GM21723 (cell line): ENCODE data around the gene MYO1C.
A peak's percentile ranks its signal among the peaks of the same experiment; 100 is the strongest.

Experiments used
- ATAC-seq: cut with Tn5 transposase; IDR thresholded peaks from one replicate; pipeline ENCODE4 v1.9.1; 2021; ENCODE audit warnings: mild to moderate bottlenecking, moderate library complexity; ENCODE audit not compliant: unreplicated experiment

The MYO1C gene

GRCh38 chr17:1485423-1486376 is 6.8 kb downstream of the MYO1C start:
- ATAC-seq: peak; percentile 27

GRCh38 chr17:1484676-1485422 is 7.6 kb downstream of the MYO1C start:
- peak; percentile 32 for ATAC-seq

- ATAC-seq: no peak
These were observed 8.4 kb downstream of the MYO1C start for GRCh38 chr17:1484060-1484535.

- no peak for ATAC-seq
These were observed 9.8 kb downstream of the MYO1C start for GRCh38 chr17:1482680-1483079.

GRCh38 chr17:1481736-1482135 is 10.8 kb downstream of the MYO1C start:
- ATAC-seq: no peak

GRCh38 chr17:1480747-1481465 is 11.6 kb downstream of the MYO1C start:
- ATAC-seq: no peak

- ATAC-seq: no peak
These were observed 14.1 kb downstream of the MYO1C start for GRCh38 chr17:1478418-1478817.

GRCh38 chr17:1475321-1475854 is 17.1 kb downstream of the MYO1C start:
- ATAC-seq: no peak

- ATAC-seq: peak; percentile 60
These were observed 17.9 kb downstream of the MYO1C start for GRCh38 chr17:1474402-1475189.

GRCh38 chr17:1473841-1474240 is 18.6 kb downstream of the MYO1C start:
- no peak for ATAC-seq

- ATAC-seq: no peak
These were observed 19.3 kb downstream of the MYO1C start for GRCh38 chr17:1473170-1473569.

GRCh38 chr17:1471911-1472821 is 20.3 kb downstream of the MYO1C start:
- no peak for ATAC-seq

GRCh38 chr17:1471490-1471889 is 21.0 kb downstream of the MYO1C start:
- no peak for ATAC-seq

GRCh38 chr17:1470755-1471462 is 21.6 kb downstream of the MYO1C start:
- no peak for ATAC-seq

GRCh38 chr17:1470071-1470754 is 22.3 kb downstream of the MYO1C start:
- no peak for ATAC-seq

GRCh38 chr17:1469231-1469852 is 23.1 kb downstream of the MYO1C start:
- no peak for ATAC-seq

- ATAC-seq: no peak
These were observed 24.5 kb downstream of the MYO1C start for GRCh38 chr17:1467898-1468492.
